HepG2 (cell line): ENCODE measurements around the gene MCU. TPM values are rescaled to one million over a fixed set of nuclear protein-coding genes. Genes with fewer than 3 reads are reported as not detected.

ENCODE experiments used
- ATAC-seq: fragments of 200-7000 bp; cut with Tn5 transposase; 3 replicates; pipeline ENCODE4 v1.9.1; 2020; ENCODE audit warnings: mild to moderate bottlenecking, moderate library complexity
- BruUV-seq: library from RNA; stranded (reverse); fragments of 400-500 nt; replicated peaks from 2 replicates; lab custom pipeline; 2021; lab: Mats Ljungman, UMichigan
- CTCF ChIA-PET: fragments of 300-600 bp; formaldehyde crosslinking; extraction: SDS; loops from one replicate; lab custom pipeline; 2021; ENCODE audit warnings: low total read pairs, inconsistent platforms, low intra/inter-chr PET ratio; lab: Yijun Ruan, JAX
- POLR2A ChIA-PET: fragments of 350-600 bp; sonication (Branson Sonifier 250); formaldehyde crosslinking; loops from one replicate; lab custom pipeline; 2020; ENCODE audit warnings: antibody characterized with exemption, inconsistent platforms; lab: Yijun Ruan, JAX
- DNase-seq: peaks from one replicate; pipeline ENCODE4 v3.0.0-alpha.2; 2015; ENCODE audit warnings: low spot score
- FAIRE-seq: peaks from 3 replicates; lab custom pipeline; 2011; peaks lifted over from hg19 to GRCh38; lab: Jason Lieb, UNC
- H2AFZ ChIP-seq: one replicate; pipeline ENCODE4 v1.6.1; 2011; ENCODE audit warnings: low read length, inconsistent platforms
- H3K27ac ChIP-seq: fragments of 300-600 bp; 3 replicates; pipeline ENCODE4 v1.8.0; 2011; ENCODE audit warnings: mixed run types, mild to moderate bottlenecking, mixed read lengths, low read length, inconsistent platforms; ENCODE audit not compliant: insufficient read depth; ENCODE audit errors: extremely low read length
- H3K27me3 ChIP-seq, 2 experiments: fragments of 200-600 bp in 1 of 2; 2 replicates in 1 of 2; 3 replicates in 1 of 2; pipeline versions ENCODE4 v1.6.0 to v1.8.0; 2011; ENCODE audit warnings: low read length in 2 of 2, mild to moderate bottlenecking in 2 of 2, moderate library complexity in 2 of 2, inconsistent platforms in 1 of 2; ENCODE audit not compliant: insufficient read depth in 2 of 2, control insufficient read depth in 1 of 2
- H3K36me3 ChIP-seq, 2 experiments: fragments of 200-600 bp in 1 of 2; replicated peaks in 1 of 2; 2 replicates in 1 of 2; 3 replicates in 1 of 2; pipeline versions ENCODE4 v1.5.1 to v1.8.0; 2011; ENCODE audit warnings: low read length in 2 of 2, inconsistent platforms in 1 of 2; ENCODE audit not compliant: insufficient read depth in 2 of 2, control insufficient read depth in 1 of 2
- H3K4me1 ChIP-seq: 2 replicates; pipeline ENCODE4 v1.5.1; 2012; ENCODE audit warnings: low read length, inconsistent platforms; ENCODE audit not compliant: insufficient read depth
- H3K4me2 ChIP-seq: 2 replicates; pipeline ENCODE4 v1.6.0; 2011; ENCODE audit warnings: low read depth, low read length, inconsistent platforms
- H3K4me3 ChIP-seq, 3 experiments: fragments of 200-600 bp in 1 of 3; sonication (generic), shearing (Covaris generic) in 1 of 3; replicated peaks in 1 of 3; 2 replicates each; pipeline ENCODE4 v1.5.1; 2011 to 2016; ENCODE audit warnings: low read length in 3 of 3, inconsistent platforms in 2 of 3, low read depth in 2 of 3, mild to moderate bottlenecking in 2 of 3, control low read depth in 1 of 3, mixed read lengths in 1 of 3; ENCODE audit not compliant: insufficient read depth in 1 of 3
- H3K79me2 ChIP-seq: one replicate; pipeline ENCODE4 v1.6.1; 2011; ENCODE audit warnings: low read length, inconsistent platforms; ENCODE audit not compliant: insufficient read depth
- H3K9ac ChIP-seq: 2 replicates; pipeline ENCODE4 v1.6.0; 2011; ENCODE audit warnings: mild to moderate bottlenecking, low read depth, low read length, inconsistent platforms; ENCODE audit not compliant: insufficient read depth
- H3K9me3 ChIP-seq: 2 replicates; pipeline ENCODE4 v1.5.1; 2012; ENCODE audit warnings: mild to moderate bottlenecking, low read length
- H4K20me1 ChIP-seq: 2 replicates; pipeline ENCODE4 v1.6.0; 2011; ENCODE audit warnings: inconsistent platforms, mild to moderate bottlenecking, low read length, moderate library complexity; ENCODE audit not compliant: insufficient read depth
- CREB1 ChIP-seq, 2 experiments: fragments of 450-650 bp in 1 of 2; IDR thresholded peaks; 2 replicates each; pipeline ENCODE4 v1.6.1; 2016 to 2017; ENCODE audit warnings: control low read depth in 1 of 2, mild to moderate bottlenecking in 1 of 2, missing compliant biosample characterization in 1 of 2, missing genetic modification characterization in 1 of 2
- DNMT1 ChIP-seq: sonication (generic); formaldehyde crosslinking; IDR thresholded peaks from 2 replicates; pipeline ENCODE4 v1.5.1; 2020; ENCODE audit warnings: mild to moderate bottlenecking, missing genetic modification reagents
- FOXP1 ChIP-seq, 2 experiments: fragments of 450-650 bp in 1 of 2; IDR thresholded peaks; 2 replicates each; pipeline ENCODE4 v1.6.1; 2017 to 2018; ENCODE audit warnings: antibody characterized with exemption in 1 of 2
- HNRNPLL ChIP-seq: fragments of 200-400 bp; formaldehyde crosslinking; IDR thresholded peaks from 2 replicates; pipeline ENCODE4 v1.6.1; 2017; ENCODE audit warnings: mild to moderate bottlenecking, low read depth, low read length; ENCODE audit not compliant: poor library complexity, severe bottlenecking
- KAT8 ChIP-seq: IDR thresholded peaks from 2 replicates; pipeline ENCODE4 v1.6.1; 2016; ENCODE audit warnings: missing genetic modification reagents, missing compliant biosample characterization
- MLXIP ChIP-seq: sonication (generic); formaldehyde crosslinking; IDR thresholded peaks from 2 replicates; pipeline ENCODE4 v1.9.0; 2021; ENCODE audit warnings: missing genetic modification reagents, borderline replicate concordance
- NONO ChIP-seq, 2 experiments: fragments of 450-650 bp in 1 of 2; sonication (generic) in 1 of 2; formaldehyde crosslinking in 1 of 2; IDR thresholded peaks in 1 of 2; conservative IDR thresholded peaks in 1 of 2; 2 replicates each; pipeline versions ENCODE4 v1.6.1 to v1.8.0; 2017 to 2022; ENCODE audit warnings: mild to moderate bottlenecking in 1 of 2, missing genetic modification reagents in 1 of 2, moderate library complexity in 1 of 2
- NR2F6 ChIP-seq, 2 experiments: IDR thresholded peaks; 2 replicates each; pipeline ENCODE4 v1.6.1; 2016; ENCODE audit warnings: antibody characterized with exemption in 1 of 2, mild to moderate bottlenecking in 1 of 2
- SP1 ChIP-seq, 2 experiments: fragments of 450-650 bp in 1 of 2; sonication (generic) in 1 of 2; formaldehyde crosslinking in 1 of 2; IDR thresholded peaks; 2 replicates each; pipeline versions ENCODE4 v1.4.0 to v1.6.1; 2016 to 2020; ENCODE audit warnings: missing genetic modification reagents in 1 of 2
- SUZ12 ChIP-seq: fragments of 150-350 bp; IDR thresholded peaks from 2 replicates; pipeline ENCODE4 v1.6.1; 2014; ENCODE audit warnings: low read depth, low read length
- ZNF383 ChIP-seq: sonication (generic); formaldehyde crosslinking; IDR thresholded peaks from 2 replicates; pipeline ENCODE4 v1.4.0; 2020; ENCODE audit warnings: missing genetic modification reagents, mild to moderate bottlenecking, borderline replicate concordance
- ZNF558 ChIP-seq: sonication (generic); formaldehyde crosslinking; IDR thresholded peaks from 2 replicates; pipeline ENCODE4 v1.9.0; 2022; ENCODE audit warnings: mild to moderate bottlenecking, missing genetic modification reagents, borderline replicate concordance
- WGBS: methylation state at CpG from one replicate; pipeline ENCODE4 v1.1.6; 2017; ENCODE audit warnings: low lambda C conversion rate; 5-methylcytosine and 5-hydroxymethylcytosine counted together
- in situ Hi-C: cut with HindIII; loops from 2 replicates; pipeline ENCODE4 v1.10.0; 2017; ENCODE audit warnings: low pct_unique_long_range_greater_than_20kb; ENCODE audit not compliant: extremely low pct_ligation_motif_present
- intact Hi-C: fragments of 100-400 bp; cut with micrococcal nuclease; formaldehyde crosslinking; loops from one replicate; pipeline ENCODE4 v1.10.0; 2022; ENCODE audit not compliant: unreplicated experiment
- polyA plus RNA-seq, 8 experiments: library from polyadenylated mRNA; depleted of rRNA in 3 of 8; stranded (reverse) in 7 of 8; unstranded in 1 of 8; fragments of >200 nt; fragmentation: Illumina TruSeq in 4 of 8; extraction: Trizol in 4 of 8; gene quantifications; 2 replicates each; pipeline versions ENCODE4 v1.2.1 to v1.2.3, GENCODE V29; 2011 to 2016; ENCODE audit warnings: low read depth in 4 of 8, missing spikeins in 1 of 8, mixed read lengths in 1 of 8; ENCODE audit not compliant: insufficient read depth in 1 of 8
- total RNA-seq, 5 experiments: library from RNA; depleted of rRNA; stranded (reverse); fragments of >200 nt; fragmentation: Illumina TruSeq; extraction: Trizol; gene quantifications; 2 replicates each; pipeline ENCODE4 v1.2.3, GENCODE V29; 2016; ENCODE audit warnings: low read depth in 1 of 5
- TF ChIP-seq, protein P1 (sequence below): sonication (generic); formaldehyde crosslinking; conservative IDR thresholded peaks from 2 replicates; pipeline ENCODE4 v1.4.0; 2020; ENCODE audit warnings: missing genetic modification reagents
- TF ChIP-seq, protein P2 (sequence below): IDR thresholded peaks from 2 replicates; pipeline ENCODE4 v1.6.1; 2016; ENCODE audit warnings: low read depth, borderline replicate concordance

MCU gene
- total and polyA plus RNA-seq, 2 of the 13 experiments (the other 11 are each of a cell fraction or from before 2014, with no cell fraction given), result 25.9 to 64.5 TPM

- no peak for TF ChIP-seq FOXP1 (IDR thresholded peaks at IDR 0.05)
- TF ChIP-seq FOXP1 (CRISPR knock-in tag; IDR thresholded peaks at IDR 0.05), result no peak
- TF ChIP-seq NONO (IDR thresholded peaks at IDR 0.05), result no peak
- no peak for TF ChIP-seq NONO (CRISPR knock-in tag; conservative IDR thresholded peaks at IDR 0.05)
- no peak for TF ChIP-seq KAT8 (CRISPR knock-in tag)
- TF ChIP-seq, protein P1, sequence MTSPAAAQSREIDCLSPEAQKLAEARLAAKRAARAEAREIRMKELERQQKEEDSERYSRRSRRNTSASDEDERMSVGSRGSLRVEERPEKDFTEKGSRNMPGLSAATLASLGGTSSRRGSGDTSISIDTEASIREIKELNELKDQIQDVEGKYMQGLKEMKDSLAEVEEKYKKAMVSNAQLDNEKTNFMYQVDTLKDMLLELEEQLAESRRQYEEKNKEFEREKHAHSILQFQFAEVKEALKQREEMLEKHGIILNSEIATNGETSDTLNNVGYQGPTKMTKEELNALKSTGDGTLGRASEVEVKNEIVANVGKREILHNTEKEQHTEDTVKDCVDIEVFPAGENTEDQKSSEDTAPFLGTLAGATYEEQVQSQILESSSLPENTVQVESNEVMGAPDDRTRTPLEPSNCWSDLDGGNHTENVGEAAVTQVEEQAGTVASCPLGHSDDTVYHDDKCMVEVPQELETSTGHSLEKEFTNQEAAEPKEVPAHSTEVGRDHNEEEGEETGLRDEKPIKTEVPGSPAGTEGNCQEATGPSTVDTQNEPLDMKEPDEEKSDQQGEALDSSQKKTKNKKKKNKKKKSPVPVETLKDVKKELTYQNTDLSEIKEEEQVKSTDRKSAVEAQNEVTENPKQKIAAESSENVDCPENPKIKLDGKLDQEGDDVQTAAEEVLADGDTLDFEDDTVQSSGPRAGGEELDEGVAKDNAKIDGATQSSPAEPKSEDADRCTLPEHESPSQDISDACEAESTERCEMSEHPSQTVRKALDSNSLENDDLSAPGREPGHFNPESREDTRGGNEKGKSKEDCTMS, result no peak
These were observed 24.6 kb upstream of the MCU start (continued) for GRCh38 chr10:72667207-72667864.

DNA sequence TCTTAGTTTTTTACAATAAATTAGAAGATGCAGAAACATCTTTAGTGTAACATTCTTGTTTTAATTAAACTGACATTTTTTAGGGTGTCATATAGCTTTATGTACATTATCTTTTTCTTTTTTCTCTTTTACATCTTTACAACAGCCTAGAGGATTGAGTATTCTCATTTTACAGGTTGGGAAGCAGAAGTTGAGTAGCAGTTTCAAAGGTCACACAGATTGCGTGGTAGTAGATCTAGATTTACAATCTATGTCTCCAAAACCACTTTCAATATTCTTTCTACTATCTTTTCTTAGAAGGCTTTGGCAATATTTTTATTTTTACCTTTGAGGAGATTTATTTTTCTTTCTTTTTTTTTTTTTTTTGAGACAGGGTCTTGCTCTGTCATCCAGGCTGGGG is 18.7 kb upstream of the MCU start:
- intact Hi-C loops, result no loop called here
- 0 out of 2 replicates have a peak, but pooled peaks cover 5% of the 10 kb centered on the region for H3K4me1 ChIP-seq
- H3K9ac ChIP-seq, result no peak overlapping the region
- TF ChIP-seq SUZ12 (no peak), HNRNPLL (no peak), CREB1 (IDR thresholded peaks at IDR 0.05) (no peak), CREB1 (CRISPR knock-in tag; IDR thresholded peaks at IDR 0.05) (no peak), ZNF558 (CRISPR knock-in tag) (no peak), NR2F6 (IDR thresholded peaks at IDR 0.05) (no peak), NR2F6 (CRISPR knock-in tag; IDR thresholded peaks at IDR 0.05) (no peak), SP1 (IDR thresholded peaks at IDR 0.05) (no peak), SP1 (CRISPR knock-in tag; IDR thresholded peaks at IDR 0.05) (no peak), ZNF383 (CRISPR knock-in tag) (no peak), MLXIP (CRISPR knock-in tag) (no peak), DNMT1 (no peak)
- TF ChIP-seq, protein P2, sequence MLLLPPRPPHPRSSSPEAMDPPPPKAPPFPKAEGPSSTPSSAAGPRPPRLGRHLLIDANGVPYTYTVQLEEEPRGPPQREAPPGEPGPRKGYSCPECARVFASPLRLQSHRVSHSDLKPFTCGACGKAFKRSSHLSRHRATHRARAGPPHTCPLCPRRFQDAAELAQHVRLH (CRISPR knock-in tag), result no peak
- FAIRE-seq, result no peak
- H3K79me2 ChIP-seq, result no peaks in the 10 kb centered on the region
- no peaks in the 10 kb centered on the region for H3K36me3 ChIP-seq
- no peaks in the 10 kb centered on the region for H3K9me3 ChIP-seq
- H3K27me3 ChIP-seq, result no peaks in the 10 kb centered on the region
- ATAC-seq, result no peak
- no TSS peak for BruUV-seq
- in situ Hi-C loops, result no loop called here
- no peak overlapping the region for H3K27ac ChIP-seq
- no peaks in the 10 kb centered on the region for H4K20me1 ChIP-seq
- H3K4me3 ChIP-seq, result no peak overlapping the region
- ChIA-PET POLR2A (no interaction called here), CTCF (no interaction called here)
- no peak overlapping the region; the same call in 1 of the 2 replicates for H3K4me2 ChIP-seq
- 11% methylated on average over 1 of the region's 1 CpG for whole genome bisulfite sequencing
- no peak overlapping the region for H2AFZ ChIP-seq
- no peak for DNase-seq
